PC-9 (cell line): Measurements from ENCODE around the gene NMUR1.

Source experiments
- CTCF ChIP-seq: fragments of 200-600 bp; sonication (generic); conservative IDR thresholded peaks from 2 replicates; pipeline ENCODE4 v1.6.1; 2017; ENCODE audit warnings: mixed run types, antibody characterized with exemption, mild to moderate bottlenecking, moderate library complexity
- EZH2 ChIP-seq: fragments of 200-600 bp; sonication (generic); IDR thresholded peaks from 2 replicates; pipeline ENCODE4 v1.8.0; 2017; ENCODE audit warnings: antibody characterized with exemption, low read depth

DNA sequence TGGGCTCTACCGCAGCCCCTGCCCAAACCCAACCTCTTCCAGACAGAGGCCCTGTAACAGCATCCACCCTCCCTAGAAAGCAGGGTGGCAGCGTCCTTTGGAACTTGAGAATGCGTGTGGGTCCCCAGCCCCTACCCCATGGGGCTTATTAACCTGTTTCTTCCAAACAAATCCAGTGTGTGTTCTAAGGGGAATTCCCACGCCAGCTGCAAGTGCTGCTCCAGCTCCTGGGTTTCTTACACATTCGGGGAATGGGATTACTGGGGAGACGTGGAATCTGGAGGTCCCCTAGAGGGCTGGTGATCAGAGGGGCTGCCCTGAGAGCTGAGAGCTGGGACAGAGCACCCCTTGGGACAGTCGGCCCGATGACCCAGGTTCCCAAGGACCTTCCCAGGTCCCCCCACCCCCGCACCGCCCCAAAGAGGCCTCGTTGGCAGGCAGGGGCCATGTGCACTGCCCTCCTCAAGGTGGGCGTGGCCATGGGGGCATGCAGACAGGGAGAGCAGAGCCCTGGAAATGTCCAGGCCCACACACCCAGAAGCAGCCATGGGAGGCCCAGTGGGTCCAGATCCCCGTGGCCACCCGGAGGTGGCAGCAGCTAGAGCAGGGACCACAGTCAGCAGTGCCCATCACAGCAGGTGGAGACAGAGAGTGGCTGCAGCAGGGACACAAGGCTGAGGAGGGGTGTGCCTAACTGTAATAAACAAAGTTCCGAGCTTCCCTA is 43.6 kb upstream of the NMUR1 start:
- no peak for TF ChIP-seq CTCF
- TF ChIP-seq EZH2 = no peak
